HUES6 (cell line): Measurements from ENCODE around the gene GAGE2A.
"Not testable (repeated sequence)": the region's sequence is repeated elsewhere in the genome, so short reads cannot be mapped to it uniquely, and the experiment has no call there.

Source experiments
- H3K27ac ChIP-seq: 2 replicates; pipeline ENCODE4 v1.7.0; 2013; ENCODE audit warnings: low read depth, mild to moderate bottlenecking, low read length, inconsistent platforms
- H3K27me3 ChIP-seq: 2 replicates; pipeline ENCODE4 v1.6.1; 2013; ENCODE audit warnings: low read length; ENCODE audit not compliant: control insufficient read depth, insufficient read depth
- H3K36me3 ChIP-seq: 2 replicates; pipeline ENCODE4 v1.6.1; 2013; ENCODE audit warnings: low read length; ENCODE audit not compliant: control insufficient read depth, insufficient read depth
- H3K4me1 ChIP-seq: 2 replicates; pipeline ENCODE4 v1.6.1; 2013; ENCODE audit warnings: low read length; ENCODE audit not compliant: control insufficient read depth, insufficient read depth
- H3K4me3 ChIP-seq: 2 replicates; pipeline ENCODE4 v1.5.1; 2013; ENCODE audit warnings: low read depth, low read length
- H3K9ac ChIP-seq: one replicate; pipeline ENCODE4 v1.6.1; 2013; ENCODE audit warnings: mild to moderate bottlenecking, low read length
- H3K9me3 ChIP-seq: 2 replicates; pipeline ENCODE4 v1.6.1; 2013; ENCODE audit warnings: low read depth, low read length; ENCODE audit not compliant: control insufficient read depth, insufficient read depth

Gene GAGE2A, protein sequence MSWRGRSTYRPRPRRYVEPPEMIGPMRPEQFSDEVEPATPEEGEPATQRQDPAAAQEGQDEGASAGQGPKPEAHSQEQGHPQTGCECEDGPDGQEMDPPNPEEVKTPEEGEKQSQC

DNA sequence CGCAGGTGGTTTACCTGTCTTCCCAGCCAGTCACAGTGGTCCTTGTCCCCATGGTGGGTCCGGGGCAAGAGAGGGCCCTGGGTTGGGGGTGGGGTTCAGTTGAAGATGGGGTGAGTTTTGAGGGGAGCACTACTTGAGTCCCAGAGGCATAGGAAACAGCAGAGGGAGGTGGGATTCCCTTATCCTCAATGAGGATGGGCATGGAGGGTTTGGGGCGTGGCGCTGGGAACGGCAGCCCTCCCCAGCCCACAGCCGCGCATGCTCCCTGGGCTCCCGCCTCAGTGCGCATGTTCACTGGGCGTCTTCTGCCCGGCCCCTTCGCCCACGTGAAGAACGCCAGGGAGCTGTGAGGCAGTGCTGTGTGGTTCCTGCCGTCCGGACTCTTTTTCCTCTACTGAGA, at the start of gene GAGE2A:
TSS of gene GAGE2A (plus strand) at position 301 of the 400 bp plus-strand sequence. CDS start 1,155 bp downstream, outside the sequence.
- H3K27me3 ChIP-seq, H3K9ac ChIP-seq, H3K9me3 ChIP-seq, H3K4me1 ChIP-seq, H3K27ac ChIP-seq, H3K4me3 ChIP-seq, H3K36me3 ChIP-seq: not testable (repeated sequence)

DNA sequence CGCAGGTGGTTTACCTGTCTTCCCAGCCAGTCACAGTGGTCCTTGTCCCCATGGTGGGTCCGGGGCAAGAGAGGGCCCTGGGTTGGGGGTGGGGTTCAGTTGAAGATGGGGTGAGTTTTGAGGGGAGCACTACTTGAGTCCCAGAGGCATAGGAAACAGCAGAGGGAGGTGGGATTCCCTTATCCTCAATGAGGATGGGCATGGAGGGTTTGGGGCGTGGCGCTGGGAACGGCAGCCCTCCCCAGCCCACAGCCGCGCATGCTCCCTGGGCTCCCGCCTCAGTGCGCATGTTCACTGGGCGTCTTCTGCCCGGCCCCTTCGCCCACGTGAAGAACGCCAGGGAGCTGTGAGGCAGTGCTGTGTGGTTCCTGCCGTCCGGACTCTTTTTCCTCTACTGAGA, 47.9 kb upstream of the GAGE2A start, which contains the start of gene GAGE12D:
TSS of gene GAGE12D (plus strand) at position 301 of the 400 bp plus-strand sequence. CDS start 1,155 bp downstream, outside the sequence.
- not testable (repeated sequence) for H3K4me1 ChIP-seq, H3K36me3 ChIP-seq, H3K27me3 ChIP-seq, H3K4me3 ChIP-seq, H3K27ac ChIP-seq, H3K9ac ChIP-seq, H3K9me3 ChIP-seq

DNA sequence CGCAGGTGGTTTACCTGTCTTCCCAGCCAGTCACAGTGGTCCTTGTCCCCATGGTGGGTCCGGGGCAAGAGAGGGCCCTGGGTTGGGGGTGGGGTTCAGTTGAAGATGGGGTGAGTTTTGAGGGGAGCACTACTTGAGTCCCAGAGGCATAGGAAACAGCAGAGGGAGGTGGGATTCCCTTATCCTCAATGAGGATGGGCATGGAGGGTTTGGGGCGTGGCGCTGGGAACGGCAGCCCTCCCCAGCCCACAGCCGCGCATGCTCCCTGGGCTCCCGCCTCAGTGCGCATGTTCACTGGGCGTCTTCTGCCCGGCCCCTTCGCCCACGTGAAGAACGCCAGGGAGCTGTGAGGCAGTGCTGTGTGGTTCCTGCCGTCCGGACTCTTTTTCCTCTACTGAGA, 38.3 kb upstream of the GAGE2A start, which contains the start of gene GAGE12E:
TSS of gene GAGE12E (plus strand) at position 301 of the 400 bp plus-strand sequence. CDS start 1,155 bp downstream, outside the sequence.
- not testable (repeated sequence) for H3K4me3 ChIP-seq, H3K36me3 ChIP-seq, H3K9ac ChIP-seq, H3K9me3 ChIP-seq, H3K4me1 ChIP-seq, H3K27ac ChIP-seq, H3K27me3 ChIP-seq

DNA sequence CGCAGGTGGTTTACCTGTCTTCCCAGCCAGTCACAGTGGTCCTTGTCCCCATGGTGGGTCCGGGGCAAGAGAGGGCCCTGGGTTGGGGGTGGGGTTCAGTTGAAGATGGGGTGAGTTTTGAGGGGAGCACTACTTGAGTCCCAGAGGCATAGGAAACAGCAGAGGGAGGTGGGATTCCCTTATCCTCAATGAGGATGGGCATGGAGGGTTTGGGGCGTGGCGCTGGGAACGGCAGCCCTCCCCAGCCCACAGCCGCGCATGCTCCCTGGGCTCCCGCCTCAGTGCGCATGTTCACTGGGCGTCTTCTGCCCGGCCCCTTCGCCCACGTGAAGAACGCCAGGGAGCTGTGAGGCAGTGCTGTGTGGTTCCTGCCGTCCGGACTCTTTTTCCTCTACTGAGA, 28.8 kb upstream of the GAGE2A start, which contains the start of gene GAGE12F:
TSS of gene GAGE12F (plus strand) at position 301 of the 400 bp plus-strand sequence. CDS start 1,155 bp downstream, outside the sequence.
- H3K4me3 ChIP-seq, H3K27me3 ChIP-seq, H3K9me3 ChIP-seq, H3K27ac ChIP-seq, H3K4me1 ChIP-seq, H3K36me3 ChIP-seq, H3K9ac ChIP-seq: not testable (repeated sequence)

DNA sequence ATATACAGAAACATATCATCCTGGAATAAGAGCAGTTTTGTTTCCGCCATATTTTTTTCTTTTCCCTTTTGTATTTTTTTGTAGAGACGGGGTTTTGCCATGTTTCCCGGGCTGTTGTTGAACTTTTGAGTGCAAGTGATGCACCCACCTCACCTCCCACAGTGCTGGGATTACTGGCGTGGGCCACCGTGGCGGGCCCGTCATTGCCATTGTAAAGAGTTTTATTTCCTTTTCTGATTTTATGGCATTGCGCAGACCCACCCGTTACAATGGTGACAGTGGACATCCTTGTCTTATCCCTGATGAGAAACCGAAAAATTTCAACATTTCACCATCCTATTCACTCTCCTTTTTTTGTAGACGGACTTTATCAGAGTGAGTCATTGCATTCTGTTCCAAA, 20.6 kb upstream of the GAGE2A start:
- not testable (repeated sequence) for H3K36me3 ChIP-seq, H3K4me3 ChIP-seq, H3K9ac ChIP-seq, H3K27ac ChIP-seq, H3K9me3 ChIP-seq, H3K27me3 ChIP-seq, H3K4me1 ChIP-seq

DNA sequence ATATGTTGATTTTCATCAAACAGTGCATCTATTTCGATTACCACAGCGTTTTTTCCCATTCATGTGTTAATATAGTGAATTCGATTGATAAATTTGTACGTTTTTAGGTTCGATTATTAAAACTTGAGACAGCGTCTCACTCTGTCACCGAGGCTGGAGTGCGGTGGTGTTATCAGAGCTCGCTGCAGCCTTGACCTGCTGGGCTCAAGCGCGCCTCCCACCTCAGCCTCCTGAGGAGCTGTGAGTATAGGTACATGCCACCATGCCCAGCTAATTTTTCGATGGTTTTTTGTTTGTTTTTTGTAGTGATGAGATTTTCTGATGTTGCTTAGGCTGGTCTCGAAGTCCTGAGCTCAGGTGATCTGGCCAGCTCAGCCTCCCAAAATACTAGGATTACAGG, 20.1 kb upstream of the GAGE2A start:
- H3K4me1 ChIP-seq, H3K27ac ChIP-seq, H3K4me3 ChIP-seq, H3K9ac ChIP-seq, H3K9me3 ChIP-seq, H3K36me3 ChIP-seq, H3K27me3 ChIP-seq: not testable (repeated sequence)

DNA sequence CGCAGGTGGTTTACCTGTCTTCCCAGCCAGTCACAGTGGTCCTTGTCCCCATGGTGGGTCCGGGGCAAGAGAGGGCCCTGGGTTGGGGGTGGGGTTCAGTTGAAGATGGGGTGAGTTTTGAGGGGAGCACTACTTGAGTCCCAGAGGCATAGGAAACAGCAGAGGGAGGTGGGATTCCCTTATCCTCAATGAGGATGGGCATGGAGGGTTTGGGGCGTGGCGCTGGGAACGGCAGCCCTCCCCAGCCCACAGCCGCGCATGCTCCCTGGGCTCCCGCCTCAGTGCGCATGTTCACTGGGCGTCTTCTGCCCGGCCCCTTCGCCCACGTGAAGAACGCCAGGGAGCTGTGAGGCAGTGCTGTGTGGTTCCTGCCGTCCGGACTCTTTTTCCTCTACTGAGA, 19.2 kb upstream of the GAGE2A start, which contains the start of gene GAGE12G:
TSS of gene GAGE12G (plus strand) at position 301 of the 400 bp plus-strand sequence. CDS start 1,155 bp downstream, outside the sequence.
- not testable (repeated sequence) for H3K4me3 ChIP-seq, H3K27ac ChIP-seq, H3K36me3 ChIP-seq, H3K27me3 ChIP-seq, H3K9me3 ChIP-seq, H3K4me1 ChIP-seq, H3K9ac ChIP-seq

DNA sequence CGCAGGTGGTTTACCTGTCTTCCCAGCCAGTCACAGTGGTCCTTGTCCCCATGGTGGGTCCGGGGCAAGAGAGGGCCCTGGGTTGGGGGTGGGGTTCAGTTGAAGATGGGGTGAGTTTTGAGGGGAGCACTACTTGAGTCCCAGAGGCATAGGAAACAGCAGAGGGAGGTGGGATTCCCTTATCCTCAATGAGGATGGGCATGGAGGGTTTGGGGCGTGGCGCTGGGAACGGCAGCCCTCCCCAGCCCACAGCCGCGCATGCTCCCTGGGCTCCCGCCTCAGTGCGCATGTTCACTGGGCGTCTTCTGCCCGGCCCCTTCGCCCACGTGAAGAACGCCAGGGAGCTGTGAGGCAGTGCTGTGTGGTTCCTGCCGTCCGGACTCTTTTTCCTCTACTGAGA, 9.6 kb upstream of the GAGE2A start, which contains the start of gene GAGE12H:
TSS of gene GAGE12H (plus strand) at position 301 of the 400 bp plus-strand sequence. CDS start 1,155 bp downstream, outside the sequence.
- not testable (repeated sequence) for H3K27ac ChIP-seq, H3K9me3 ChIP-seq, H3K27me3 ChIP-seq, H3K4me1 ChIP-seq, H3K9ac ChIP-seq, H3K4me3 ChIP-seq, H3K36me3 ChIP-seq

DNA sequence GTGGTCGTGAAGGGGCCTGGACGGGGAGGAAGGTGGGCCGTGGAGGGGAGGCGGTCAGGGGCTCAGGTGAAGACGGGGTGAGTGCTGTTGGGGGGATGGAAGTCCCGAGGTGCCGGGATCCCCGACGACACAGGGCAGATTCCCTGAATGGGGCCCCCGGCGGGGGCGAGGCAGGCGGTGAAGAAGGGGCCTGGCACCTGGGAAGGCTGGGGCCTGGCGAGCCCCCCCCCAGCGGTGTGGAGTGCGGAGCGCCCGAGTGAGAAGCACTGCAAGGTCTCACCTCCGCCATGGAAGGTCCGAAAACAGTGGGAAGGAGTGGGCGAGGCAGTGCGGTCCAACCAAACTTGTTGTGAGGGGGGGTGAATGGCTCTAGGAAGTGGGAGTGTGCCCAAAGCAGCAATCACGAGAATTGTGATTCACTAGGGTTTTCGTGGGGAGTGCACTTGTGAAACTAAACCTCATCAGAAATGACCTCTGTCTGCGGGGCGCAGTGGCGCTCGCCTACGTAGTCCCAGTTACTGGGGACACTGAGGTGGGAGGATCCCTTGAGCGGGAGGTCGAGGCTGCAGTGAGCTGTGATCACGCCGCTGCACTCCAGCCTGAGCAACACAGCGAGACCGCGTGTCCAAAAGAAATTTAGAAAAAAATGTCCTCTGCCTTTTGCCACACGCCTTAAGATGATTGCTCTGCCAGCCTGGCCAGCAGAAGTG, 628 bp downstream of the GAGE2A start:
- H3K4me3 ChIP-seq, H3K9me3 ChIP-seq, H3K27me3 ChIP-seq: not testable (repeated sequence)

DNA sequence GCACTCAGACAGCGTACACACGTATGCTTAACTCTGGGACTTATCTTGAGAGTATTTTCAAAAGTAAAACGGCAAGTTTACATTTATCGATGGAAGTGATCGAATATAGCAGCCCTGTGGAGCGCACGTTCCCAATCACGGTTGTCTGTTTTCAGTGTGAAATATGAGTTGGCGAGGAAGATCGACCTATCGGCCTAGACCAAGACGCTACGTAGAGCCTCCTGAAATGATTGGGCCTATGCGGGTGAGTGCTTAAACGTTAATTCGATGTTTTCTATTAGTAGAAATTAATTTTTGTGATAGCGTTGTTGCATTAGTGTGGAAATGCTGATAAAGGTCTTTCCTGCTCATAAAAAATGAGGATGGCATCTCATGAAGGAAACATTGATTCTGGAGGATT, 1.2 kb downstream of the GAGE2A start:
- not testable (repeated sequence) for H3K27me3 ChIP-seq, H3K4me3 ChIP-seq, H3K27ac ChIP-seq, H3K4me1 ChIP-seq, H3K36me3 ChIP-seq, H3K9ac ChIP-seq, H3K9me3 ChIP-seq

More for the DNA sequence above, 628 bp downstream of the GAGE2A start:
- not testable (repeated sequence) for H3K27ac ChIP-seq, H3K9ac ChIP-seq, H3K36me3 ChIP-seq, H3K4me1 ChIP-seq

DNA sequence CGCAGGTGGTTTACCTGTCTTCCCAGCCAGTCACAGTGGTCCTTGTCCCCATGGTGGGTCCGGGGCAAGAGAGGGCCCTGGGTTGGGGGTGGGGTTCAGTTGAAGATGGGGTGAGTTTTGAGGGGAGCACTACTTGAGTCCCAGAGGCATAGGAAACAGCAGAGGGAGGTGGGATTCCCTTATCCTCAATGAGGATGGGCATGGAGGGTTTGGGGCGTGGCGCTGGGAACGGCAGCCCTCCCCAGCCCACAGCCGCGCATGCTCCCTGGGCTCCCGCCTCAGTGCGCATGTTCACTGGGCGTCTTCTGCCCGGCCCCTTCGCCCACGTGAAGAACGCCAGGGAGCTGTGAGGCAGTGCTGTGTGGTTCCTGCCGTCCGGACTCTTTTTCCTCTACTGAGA, 9.4 kb downstream of the GAGE2A start, which contains the start of gene GAGE1:
TSS of gene GAGE1 (plus strand) at position 301 of the 400 bp plus-strand sequence. CDS start 1,155 bp downstream, outside the sequence.
- H3K36me3 ChIP-seq, H3K4me3 ChIP-seq, H3K9ac ChIP-seq, H3K9me3 ChIP-seq, H3K27ac ChIP-seq, H3K27me3 ChIP-seq, H3K4me1 ChIP-seq: not testable (repeated sequence)
